ENCODE measurements around the gene NTRK2.

DNA sequence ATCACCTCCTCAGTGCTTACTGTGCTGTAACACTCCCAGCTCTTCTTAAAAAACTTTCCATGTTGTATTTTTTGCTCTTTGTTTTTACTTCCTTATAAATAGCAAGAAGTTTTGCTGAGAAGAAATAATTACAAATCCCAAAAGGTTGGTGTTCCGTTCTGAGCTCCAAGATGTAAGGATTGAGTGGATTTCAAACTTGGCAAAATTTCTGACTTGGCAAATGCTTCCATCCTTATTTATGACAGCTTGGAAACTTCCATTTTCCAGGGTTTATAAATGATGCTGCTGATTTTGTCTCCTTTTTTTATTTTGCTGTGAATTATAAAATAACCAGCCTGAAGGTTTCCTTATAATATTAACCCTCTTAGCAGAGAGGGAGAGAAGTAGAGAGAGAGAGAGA is 151.9 kb downstream of the NTRK2 start:
- TF ChIP-seq, protein P1, sequence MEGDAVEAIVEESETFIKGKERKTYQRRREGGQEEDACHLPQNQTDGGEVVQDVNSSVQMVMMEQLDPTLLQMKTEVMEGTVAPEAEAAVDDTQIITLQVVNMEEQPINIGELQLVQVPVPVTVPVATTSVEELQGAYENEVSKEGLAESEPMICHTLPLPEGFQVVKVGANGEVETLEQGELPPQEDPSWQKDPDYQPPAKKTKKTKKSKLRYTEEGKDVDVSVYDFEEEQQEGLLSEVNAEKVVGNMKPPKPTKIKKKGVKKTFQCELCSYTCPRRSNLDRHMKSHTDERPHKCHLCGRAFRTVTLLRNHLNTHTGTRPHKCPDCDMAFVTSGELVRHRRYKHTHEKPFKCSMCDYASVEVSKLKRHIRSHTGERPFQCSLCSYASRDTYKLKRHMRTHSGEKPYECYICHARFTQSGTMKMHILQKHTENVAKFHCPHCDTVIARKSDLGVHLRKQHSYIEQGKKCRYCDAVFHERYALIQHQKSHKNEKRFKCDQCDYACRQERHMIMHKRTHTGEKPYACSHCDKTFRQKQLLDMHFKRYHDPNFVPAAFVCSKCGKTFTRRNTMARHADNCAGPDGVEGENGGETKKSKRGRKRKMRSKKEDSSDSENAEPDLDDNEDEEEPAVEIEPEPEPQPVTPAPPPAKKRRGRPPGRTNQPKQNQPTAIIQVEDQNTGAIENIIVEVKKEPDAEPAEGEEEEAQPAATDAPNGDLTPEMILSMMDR (IDR thresholded peaks at IDR 0.05): no peak
- no peak for TF ChIP-seq POLR2AphosphoS5 (IDR thresholded peaks at IDR 0.05)
- no peak for TF ChIP-seq POLR2A (IDR thresholded peaks at IDR 0.05)
- no peak for TF ChIP-seq EP300 (IDR thresholded peaks at IDR 0.05)

Measured in suprapubic skin (tissue), 4 donors.